HG03558 (cell line): Measurements from ENCODE around the gene SMIM32.

Experiments
- ATAC-seq: cut with Tn5 transposase; IDR thresholded peaks from one replicate; pipeline ENCODE4 v1.9.1; 2021; ENCODE audit warnings: moderate number of reproducible peaks; ENCODE audit not compliant: unreplicated experiment; ENCODE audit errors: extremely low read depth

SMIM32 gene

DNA sequence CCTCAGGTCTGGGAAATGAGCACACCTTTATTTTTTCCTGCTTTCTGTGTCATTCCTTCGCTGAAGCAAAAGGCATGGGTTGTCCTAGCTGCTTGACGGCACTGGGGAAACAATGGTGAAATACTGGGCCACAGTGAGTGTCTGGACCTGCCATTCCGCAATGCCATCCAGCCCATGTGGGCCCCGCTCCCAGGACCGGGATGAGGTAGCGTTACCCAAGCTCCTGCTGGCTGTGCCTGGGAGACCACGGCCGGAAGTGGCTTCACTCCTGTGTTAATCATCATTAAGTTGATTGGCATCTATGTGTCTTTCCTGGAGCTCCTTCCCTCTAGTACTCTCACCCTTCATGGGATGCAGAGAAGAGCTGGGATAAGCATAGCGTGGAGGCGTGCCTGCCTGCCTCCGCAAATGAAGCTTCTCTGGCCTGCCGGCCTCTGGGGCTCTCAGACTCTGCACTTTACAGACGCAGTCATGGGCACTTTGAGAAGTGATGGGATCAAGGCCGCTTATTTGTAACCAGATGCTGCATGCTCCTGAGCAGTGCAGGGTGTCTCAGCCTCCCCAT is 16.5 kb upstream of the SMIM32 start:
- ATAC-seq, result no peak

DNA sequence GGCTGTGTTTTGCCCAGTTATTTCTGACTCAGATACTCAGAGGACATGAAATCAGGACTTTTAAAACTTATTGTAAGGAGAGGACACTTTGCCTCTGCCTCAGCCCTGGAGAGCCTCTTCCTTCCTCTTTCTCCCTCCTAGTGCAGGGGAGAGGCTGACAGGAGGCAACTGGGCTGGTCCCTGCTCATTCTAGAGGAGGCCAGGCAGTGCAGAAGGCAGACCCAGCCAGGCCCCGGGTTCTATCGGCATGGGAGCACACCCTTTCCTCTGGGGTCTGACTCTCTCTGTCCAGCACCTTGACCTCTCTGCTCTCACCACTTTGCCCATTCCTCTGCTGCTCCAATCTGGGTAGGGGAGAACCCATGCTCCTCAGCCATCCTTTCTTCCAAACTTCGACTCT is 16.0 kb upstream of the SMIM32 start:
- ATAC-seq, result no peak

DNA sequence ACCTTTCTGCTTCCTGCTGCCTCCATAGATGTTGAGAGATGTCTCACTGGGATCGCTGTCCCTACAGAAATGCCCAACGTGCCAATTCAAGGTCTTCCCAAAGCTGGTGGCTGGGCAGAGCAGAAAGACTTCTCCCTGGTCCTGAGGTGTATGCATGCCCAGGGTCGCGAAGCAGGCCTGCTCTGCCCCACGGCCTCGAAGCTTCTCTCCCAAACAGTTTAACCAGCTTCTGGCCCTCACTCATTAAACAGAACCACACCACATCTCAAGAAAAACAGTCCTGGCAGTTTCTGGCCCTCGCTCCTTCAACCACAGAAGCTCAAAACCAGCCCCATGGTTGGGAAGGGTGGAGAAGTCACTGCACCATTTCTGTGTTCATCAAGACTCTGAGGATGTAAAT is 14.7 kb upstream of the SMIM32 start:
- no peak for ATAC-seq

DNA sequence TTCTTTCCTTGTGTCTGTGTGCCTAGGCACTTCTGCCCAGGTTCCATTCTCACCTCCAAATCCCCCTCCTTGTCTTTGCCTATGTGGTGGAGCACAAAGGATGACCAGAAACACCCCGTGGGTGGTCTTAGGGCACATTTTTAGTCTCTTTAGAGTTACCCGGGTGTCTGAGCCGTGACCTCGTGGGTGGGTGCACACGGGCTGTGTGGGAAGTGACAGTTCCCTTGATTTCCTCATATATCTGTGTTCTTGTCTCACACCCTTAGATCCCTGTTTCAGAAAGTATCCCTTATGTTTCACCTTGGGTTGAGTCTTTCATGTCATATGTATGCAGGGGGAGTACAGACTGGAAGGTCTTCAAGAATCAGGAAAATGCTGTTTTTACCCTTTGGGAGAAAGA is 13.4 kb upstream of the SMIM32 start:
- no peak for ATAC-seq

DNA sequence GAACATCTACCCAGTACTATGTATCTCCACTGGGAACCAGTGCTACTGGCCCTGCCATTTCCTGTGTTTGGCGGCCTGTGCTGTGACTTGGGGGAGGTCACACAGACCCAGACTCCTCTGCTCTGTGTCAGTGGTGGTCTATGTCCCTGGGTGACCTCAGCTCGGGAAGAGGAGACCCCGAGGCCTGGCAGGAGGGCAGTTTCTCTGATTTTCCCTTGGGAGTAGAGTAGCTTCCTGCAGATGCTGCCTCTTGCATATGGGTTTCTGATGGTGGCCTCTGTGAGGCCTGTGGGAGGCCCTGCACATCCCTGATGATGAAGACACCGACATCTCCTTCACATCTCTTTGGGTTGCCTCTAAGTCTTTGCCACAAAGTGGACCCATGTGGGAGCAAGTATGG is 13.0 kb upstream of the SMIM32 start:
- ATAC-seq, result no peak

DNA sequence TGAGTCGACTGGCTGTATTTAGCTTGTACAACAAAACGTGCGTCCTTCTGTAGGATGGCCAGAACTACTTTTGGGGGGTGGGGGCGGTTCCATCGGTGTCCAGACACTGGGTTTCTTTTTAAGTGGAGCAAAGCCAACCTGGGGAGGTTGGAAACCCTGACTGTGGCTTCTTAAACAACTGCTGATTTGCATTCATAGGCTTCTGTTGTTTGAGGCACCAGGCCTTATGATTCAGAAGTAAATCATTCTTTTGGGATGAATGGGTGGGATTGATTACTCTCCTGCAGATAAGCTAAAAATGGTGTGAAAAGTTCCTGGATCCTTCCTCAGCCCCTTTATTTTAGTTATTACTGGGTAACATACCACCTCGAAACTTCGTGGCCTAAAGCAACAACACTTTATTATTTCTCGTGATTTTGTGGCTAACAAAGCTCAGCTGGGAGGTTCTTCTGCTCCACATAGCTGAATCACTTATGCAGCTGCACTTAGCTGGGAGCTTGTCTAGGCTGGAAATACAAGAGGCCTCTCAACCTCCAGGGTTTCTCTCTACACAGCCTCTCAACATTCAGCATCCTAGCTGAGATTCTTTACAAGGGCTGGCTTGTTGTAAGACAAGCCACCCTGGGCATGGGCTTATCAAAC is 12.2 kb upstream of the SMIM32 start:
- ATAC-seq, result no peak

DNA sequence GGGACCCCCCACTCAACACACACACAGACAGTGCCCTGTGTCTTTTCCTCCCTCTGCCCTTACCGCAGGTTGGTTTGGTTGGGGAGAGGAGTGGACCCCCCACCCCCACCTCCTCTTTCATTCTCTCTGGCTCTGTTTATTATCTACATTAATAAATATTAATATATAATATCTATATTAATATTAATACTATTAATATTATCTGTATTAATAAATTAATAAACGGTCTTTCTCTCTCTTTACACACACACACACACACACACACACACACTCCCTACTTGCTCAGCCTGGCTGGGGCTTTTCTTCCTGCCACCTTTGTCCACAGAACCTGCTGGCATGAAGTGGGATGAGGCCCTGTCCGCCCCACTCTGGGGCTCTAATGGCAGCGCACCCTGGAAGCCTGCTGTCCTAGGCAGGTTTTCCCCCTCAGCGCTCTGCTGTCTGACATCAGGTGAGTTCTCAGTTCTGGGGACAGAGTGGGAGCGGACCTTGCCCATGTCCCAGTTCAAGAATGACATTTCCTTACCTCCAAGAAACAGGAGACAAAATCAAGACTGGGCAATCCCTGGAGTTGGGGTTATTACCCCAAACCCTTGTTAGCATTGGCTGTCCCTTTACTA is 10.5 kb upstream of the SMIM32 start:
- no peak for ATAC-seq

DNA sequence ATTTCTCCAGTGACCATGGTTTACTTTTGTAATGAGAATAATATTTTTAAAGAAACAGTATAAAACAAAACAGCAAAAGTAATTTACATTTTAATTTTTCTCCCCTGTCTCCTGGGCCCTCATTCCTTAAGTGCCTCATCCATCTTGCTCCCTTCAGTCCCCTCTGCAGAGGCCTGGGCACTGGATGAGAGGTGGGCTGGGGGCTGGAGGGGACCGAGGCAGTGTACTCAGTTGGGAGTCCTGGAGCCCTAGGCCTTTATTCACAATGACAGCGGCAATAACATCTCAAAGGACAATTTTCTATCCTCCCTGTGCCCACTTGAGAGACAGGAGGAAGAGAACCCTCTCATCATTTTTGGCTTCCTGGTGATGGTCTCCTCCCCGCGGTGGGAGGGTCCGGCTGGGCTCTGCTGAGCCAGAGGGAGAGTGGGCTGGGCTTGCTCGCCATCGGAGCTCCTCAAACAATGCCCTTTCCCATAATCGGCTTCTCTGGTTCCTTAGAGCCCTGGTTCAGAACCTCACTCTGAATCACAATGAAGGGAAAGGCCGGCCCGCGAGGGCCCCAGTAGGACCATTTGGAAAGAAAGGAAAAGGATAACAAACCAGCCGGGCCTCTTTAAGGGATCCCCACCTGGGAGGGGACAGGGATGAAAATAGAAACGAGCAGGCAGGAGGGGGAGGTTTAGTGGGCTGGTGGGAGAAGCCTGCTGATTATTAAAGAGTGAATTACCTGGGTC is 9.7 kb upstream of the SMIM32 start:
- no peak for ATAC-seq

DNA sequence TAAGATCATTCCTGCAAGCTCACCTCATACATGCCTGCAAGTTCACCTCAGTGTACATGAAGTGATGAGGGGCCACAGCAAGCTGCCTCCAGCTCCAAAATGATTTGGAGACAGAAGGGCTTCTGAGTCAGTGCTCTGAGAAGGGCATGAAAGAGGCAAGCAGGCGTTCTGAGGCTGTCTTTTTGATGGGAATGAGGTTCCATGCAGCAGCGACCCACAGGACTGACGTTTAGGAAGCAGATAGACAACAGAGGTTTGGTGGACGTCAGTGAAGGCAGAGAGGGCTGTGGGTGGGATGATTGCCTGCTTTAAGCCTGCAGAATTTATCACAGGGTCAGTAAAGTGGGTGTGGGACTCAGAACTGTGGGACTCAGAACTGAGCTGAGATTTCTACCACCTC is 8.9 kb upstream of the SMIM32 start:
- no peak for ATAC-seq

DNA sequence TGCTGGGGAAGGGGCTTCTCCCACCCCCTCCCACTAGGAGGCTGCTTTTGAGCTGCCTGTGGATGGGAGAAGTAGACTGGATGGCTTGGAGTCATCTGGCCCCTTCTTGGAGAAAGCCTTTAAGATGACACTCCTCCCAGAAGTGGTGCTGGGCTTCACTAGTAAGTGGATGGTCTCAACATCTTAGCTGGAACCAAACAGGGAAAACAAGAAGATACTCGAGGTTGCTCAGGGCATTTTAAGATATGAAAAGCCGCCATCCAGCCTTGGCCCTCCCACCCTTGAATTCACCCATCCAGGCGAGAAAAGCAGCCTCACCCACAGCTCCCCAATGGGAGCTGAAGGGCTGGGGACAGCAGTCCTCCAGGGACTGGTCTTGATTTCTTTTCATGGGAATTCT is 7.8 kb upstream of the SMIM32 start:
- no peak for ATAC-seq

DNA sequence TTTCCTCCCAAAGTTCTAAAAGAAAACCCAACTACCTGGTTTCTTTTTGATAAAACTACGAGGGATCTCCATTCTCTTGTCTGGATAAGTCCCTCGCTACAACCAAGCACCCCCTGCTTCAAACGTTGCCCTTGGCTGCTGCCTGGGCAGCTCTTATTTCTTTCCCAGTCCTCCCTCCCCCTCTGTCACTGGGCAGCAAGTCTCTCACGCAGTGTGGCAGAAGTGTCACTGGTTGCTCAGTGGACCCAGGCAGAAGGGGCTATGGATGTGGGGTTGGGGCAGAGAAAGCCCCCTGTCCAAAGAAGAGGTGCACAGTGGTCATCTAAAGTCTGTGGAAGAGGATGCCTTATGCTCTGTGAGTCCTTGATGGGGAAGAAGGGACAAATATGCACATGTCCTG is 7.2 kb upstream of the SMIM32 start:
- ATAC-seq, result no peak

DNA sequence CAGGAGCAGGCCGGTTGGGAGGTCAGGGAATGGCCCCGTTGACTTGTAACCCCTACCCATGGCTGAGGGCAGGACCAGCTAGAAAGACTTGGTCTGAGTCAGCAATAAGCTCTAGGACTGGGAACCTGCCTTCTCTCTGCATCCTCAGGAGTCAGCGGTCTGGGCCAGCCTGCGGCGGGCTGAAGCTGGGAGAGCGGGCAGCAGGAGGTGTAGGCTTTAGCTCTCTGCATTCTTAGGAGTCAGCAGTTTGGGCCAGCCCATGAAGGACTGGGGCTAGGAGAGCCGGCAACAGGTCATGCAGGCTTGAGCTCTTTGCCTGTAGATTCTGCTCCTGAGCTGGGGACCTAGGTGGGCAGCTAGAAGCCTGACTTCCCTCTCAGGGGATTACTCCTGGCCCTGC is 6.4 kb upstream of the SMIM32 start:
- no peak for ATAC-seq

DNA sequence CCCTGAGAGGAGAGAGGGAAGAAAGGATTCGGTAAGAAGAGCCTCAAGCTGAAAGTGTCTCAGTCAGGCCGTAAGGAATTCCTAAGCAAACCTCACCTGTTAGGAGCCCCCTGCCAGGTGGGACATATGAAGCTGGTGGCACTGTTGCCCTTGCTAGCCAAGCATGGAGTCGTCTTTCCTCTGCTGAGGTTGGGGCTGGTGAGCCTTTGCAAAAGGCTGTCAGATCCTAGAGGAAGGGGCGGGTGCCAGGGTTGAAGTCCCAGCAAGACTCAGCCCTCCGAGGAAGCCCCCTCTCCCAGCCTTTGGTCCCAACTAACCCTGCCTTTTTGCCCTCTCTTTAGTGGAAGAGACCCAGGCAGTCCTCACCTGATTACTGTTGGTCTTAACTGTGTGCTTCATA is 5.5 kb upstream of the SMIM32 start:
- ATAC-seq, result no peak

DNA sequence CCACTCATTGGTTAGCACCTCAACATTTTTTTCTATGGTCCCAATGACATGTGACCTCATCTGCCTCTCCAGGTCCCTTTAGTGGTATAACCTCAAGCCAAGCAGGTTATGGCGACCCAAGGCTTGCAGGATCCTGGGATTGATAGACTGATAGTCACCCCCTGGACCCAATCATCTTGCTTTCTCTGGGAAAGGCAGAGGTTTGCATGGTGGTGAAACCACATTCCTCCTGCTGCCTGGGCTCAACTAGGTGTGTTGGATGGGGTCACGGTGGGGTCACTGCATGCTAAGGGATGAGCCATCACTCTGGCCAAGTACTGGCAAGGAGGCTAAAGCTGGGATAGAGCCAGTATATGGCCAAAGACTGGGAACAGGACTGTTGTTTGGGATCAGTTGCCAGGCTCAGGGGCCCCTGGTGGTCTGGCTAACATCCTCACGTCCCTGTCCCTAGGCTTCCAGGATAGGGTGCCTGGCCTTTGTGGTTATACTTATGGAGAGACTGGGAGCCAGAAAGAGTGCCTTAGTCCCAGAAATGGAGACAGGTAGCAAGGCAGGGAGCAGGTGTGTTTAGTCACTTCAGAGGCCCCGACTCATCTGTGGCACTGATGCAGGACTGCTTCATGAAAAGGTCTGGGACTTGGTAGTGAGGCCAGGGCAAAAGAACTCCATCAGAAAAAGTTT is 4.6 kb upstream of the SMIM32 start:
- no peak for ATAC-seq

DNA sequence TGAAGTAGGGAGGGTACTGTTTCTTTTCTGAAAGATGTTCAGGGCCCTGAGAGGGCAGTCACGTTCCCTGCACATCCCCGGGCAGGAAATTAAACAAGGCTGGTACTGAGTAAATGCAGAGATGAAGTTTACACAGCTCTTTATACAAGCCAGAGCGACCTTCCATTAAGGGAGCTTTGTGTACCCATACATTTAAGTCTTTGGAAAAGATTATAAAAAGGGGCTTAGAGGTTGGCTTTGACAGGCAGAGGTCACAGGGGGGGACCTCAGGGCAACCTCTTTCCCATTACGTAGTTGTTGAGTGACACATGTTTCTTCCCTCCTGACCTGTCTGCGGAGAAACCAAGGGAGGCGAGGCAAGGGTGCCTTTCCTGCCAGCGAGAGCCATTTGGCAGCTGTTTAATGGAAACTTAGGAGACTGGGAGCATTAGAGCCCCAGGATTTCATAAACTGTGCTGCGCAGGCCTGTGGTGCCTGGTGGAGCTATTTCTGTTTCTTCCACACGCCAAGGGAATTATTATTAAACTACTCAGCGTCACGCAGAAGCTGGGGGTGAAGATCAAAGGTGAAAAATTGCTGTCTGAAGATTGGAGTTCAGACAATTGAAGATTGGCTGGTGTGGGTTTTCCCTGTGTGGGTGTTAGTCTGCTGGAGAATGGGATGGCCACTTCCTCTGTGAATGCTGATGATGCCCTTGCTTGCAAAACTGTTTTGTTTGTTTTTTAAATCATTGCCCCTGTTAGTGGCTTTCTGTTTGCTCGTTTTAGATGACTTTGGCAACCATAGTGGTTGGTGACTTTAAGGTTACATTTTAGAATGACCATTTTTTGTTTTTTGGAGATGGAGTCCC is 3.2 kb upstream of the SMIM32 start:
- ATAC-seq, result no peak

DNA sequence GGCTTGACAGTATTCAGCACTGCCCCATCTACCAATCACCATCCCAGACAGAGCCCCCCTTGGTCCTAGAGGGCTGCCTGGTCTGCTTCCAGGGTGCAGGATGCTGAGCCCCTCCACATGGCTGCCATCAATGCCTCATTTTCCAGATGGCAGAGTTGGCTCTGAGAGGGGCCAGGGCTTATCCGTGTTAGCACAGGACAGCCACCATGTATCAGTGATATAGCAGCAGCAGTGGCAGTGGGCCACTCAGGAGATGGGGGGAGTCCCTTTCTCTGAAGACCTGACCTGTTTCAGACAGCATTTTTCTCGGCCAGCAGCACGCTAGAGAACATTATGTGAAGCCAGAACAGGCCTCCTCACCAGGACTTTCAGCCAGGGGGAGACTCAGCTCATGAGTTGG is 1.6 kb upstream of the SMIM32 start:
- ATAC-seq, result no peak

DNA sequence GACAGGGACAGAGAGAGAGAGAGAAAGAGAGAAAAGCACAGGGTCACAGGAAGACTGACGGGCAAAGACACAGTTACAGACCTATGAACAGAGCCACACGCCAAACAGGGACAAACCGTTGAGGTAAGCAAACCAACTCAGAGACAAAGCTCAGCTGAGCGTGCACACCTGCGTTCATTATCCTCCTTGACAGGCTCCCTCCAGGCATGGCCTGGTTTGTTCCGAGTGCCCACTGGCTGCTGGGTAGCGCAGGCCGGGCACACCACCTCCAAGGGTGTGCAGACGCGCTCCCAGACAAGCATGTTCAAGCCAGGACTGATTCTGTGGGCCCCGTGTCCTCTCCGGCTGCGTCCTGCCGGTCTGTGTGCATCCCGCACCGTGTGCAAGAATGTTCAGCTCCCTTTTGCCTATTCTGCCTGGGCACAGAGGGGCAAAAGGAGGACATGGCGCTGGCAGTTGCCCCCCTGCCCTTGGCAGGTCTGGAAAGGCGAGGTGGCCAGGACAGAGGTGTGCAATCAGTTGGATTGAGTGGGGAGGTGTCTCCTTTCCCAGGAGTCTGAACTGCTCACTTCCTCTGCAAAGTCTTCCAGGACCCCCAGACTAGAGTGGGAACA is 467 bp upstream of the SMIM32 start:
- no peak for ATAC-seq

DNA sequence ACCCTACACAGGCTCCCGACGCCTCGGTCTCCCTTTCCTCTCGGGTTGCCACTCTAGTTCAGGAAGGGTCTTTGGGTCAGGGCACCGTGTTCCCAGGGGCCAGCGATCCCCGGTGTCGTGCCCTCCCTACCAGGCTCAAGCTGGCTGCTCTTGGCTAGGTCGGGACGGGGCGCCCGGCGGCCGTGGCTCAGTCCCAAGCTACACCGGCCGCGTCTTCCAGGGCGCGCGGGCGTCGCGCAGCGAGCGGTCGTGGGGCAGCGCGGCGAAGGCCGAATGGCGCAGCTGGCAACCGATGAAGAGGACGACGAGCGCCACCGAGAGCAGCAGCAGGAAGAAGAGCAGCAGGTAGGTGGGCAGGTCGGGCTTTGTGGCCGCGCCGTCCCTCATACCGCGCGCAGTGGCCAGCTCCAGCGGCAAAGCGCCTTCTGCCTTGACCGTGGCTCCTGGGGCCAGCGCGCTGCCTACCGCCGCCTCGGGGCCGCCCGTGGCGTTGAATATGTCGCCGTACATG is 892 bp downstream of the SMIM32 start:
- no peak for ATAC-seq

DNA sequence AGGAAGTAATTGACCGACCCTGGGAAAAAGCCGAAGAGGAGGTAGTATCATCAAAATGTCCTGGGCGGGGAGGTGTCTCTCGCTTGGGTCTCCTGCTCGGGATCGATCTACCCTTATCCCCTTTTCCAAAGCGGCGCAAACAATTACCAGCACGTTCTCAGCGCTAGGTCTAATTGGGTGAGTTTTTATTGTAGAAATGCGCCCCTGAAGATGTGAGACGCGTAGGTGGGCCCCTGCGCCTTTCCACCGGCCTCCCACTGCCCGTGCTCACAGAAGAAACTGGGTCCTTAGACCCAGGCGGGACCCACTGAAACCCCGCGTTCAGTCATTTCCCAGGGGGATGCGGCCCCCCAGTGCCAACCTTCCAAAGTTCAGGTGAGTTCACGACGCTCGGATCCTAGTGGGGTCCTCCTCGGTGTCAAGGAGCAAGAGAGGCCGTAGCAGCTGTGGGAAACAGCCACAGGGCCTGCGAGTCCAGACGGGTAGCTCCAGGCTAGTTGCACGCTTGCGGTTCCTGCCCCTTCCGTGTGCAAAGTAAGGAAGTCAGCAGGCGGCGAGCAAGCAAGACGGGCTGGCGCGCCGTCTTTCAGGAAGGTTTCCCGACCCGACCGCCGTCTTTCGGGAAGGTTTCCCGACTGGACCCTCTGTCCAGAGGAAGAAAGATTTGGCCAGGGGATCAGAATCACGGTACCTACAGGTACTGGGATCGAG is 1.5 kb downstream of the SMIM32 start:
- no peak for ATAC-seq
